GM23338 (cell line): ENCODE data around the gene CHST11. TPM values are rescaled to one million over a fixed set of nuclear protein-coding genes. Genes with fewer than 3 reads are reported as not detected.

Experiments used
- ATAC-seq: fragments of 200-7000 bp; cut with Tn5 transposase; 3 replicates; pipeline ENCODE4 v1.9.1; 2020
- DNase-seq: peaks from one replicate; pipeline ENCODE4 v3.0.0-alpha.2; 2015; ENCODE audit warnings: low spot score
- H2AFZ ChIP-seq: fragments of 200-600 bp; sonication (generic); 2 replicates; pipeline ENCODE4 v1.8.0; 2016; ENCODE audit warnings: antibody characterized with exemption, mild to moderate bottlenecking, moderate library complexity
- H3F3A ChIP-seq: fragments of 200-600 bp; sonication (generic); replicated peaks from 2 replicates; pipeline ENCODE4 v1.8.0; 2017; ENCODE audit warnings: antibody characterized with exemption, mixed run types, low read depth
- H3K27ac ChIP-seq: fragments of 200-600 bp; sonication (generic); 2 replicates; pipeline ENCODE4 v1.6.1; 2016; ENCODE audit warnings: low read depth
- H3K27me3 ChIP-seq: fragments of 200-600 bp; sonication (generic); 2 replicates; pipeline ENCODE4 v1.8.0; 2016; ENCODE audit warnings: mild to moderate bottlenecking, mixed run types, moderate library complexity; ENCODE audit not compliant: insufficient read depth
- H3K36me3 ChIP-seq: fragments of 200-600 bp; sonication (generic); 2 replicates; pipeline ENCODE4 v1.8.0; 2016; ENCODE audit warnings: mild to moderate bottlenecking; ENCODE audit not compliant: insufficient read depth
- H3K4me1 ChIP-seq: fragments of 200-600 bp; sonication (generic); 2 replicates; pipeline ENCODE4 v1.8.0; 2016; ENCODE audit warnings: mild to moderate bottlenecking, moderate library complexity; ENCODE audit not compliant: insufficient read depth
- H3K4me2 ChIP-seq: fragments of 200-600 bp; sonication (generic); 2 replicates; pipeline ENCODE4 v1.7.1; 2017; ENCODE audit warnings: mixed run types
- H3K4me3 ChIP-seq: fragments of 200-600 bp; sonication (generic); 2 replicates; pipeline ENCODE4 v1.6.1; 2016; ENCODE audit warnings: mixed run types
- H3K79me2 ChIP-seq: fragments of 200-600 bp; sonication (generic); replicated peaks from 2 replicates; pipeline ENCODE4 v1.8.0; 2017; ENCODE audit warnings: mild to moderate bottlenecking; ENCODE audit not compliant: insufficient read depth
- H3K9me2 ChIP-seq: fragments of 200-600 bp; sonication (generic); 2 replicates; pipeline ENCODE4 v1.8.0; 2017; ENCODE audit not compliant: insufficient read depth
- H4K20me1 ChIP-seq: fragments of 200-600 bp; sonication (generic); replicated peaks from 2 replicates; pipeline ENCODE4 v1.8.0; 2017; ENCODE audit warnings: mild to moderate bottlenecking; ENCODE audit not compliant: insufficient read depth
- H3K27ac Mint-ChIP-seq: 2 replicates; pipeline ENCODE4 v1.8.0; 2020; ENCODE audit warnings: inconsistent platforms, mild to moderate bottlenecking, moderate library complexity, mixed read lengths
- H3K27me3 Mint-ChIP-seq: 3 replicates; pipeline ENCODE4 v1.8.0; 2022; ENCODE audit warnings: low read depth, mild to moderate bottlenecking, moderate library complexity, mixed read lengths, inconsistent platforms; ENCODE audit not compliant: insufficient read depth, poor library complexity
- H3K36me3 Mint-ChIP-seq: 3 replicates; pipeline ENCODE4 v1.8.0; 2021; ENCODE audit warnings: low read depth, mild to moderate bottlenecking, inconsistent platforms, moderate library complexity, mixed read lengths
- H3K4me1 Mint-ChIP-seq: 3 replicates; pipeline ENCODE4 v1.8.0; 2020; ENCODE audit warnings: mild to moderate bottlenecking, inconsistent platforms, mixed read lengths
- H3K4me3 Mint-ChIP-seq: 3 replicates; pipeline ENCODE4 v1.8.0; 2021; ENCODE audit warnings: moderate library complexity, mild to moderate bottlenecking, inconsistent platforms, mixed read lengths
- H3K9me3 Mint-ChIP-seq: 3 replicates; pipeline ENCODE4 v1.8.0; 2020; ENCODE audit warnings: moderate library complexity, mild to moderate bottlenecking, inconsistent platforms, mixed read lengths
- CREB1 ChIP-seq: fragments of 250-450 bp; sonication (Bioruptor Pico); IDR thresholded peaks from 2 replicates; pipeline ENCODE4 v1.5.0; 2020; ENCODE audit warnings: low read depth, mild to moderate bottlenecking, moderate library complexity
- CTCF ChIP-seq, 2 experiments: fragments of 200-600 bp in 1 of 2; sonication (generic) in 1 of 2; conservative IDR thresholded peaks; 2 replicates each; pipeline versions ENCODE4 v1.5.1 to v1.6.1; 2016 to 2017; ENCODE audit warnings: antibody characterized with exemption in 2 of 2, low read depth in 2 of 2, mild to moderate bottlenecking in 2 of 2, moderate library complexity in 1 of 2
- ETS1 ChIP-seq: IDR thresholded peaks from 2 replicates; pipeline ENCODE4 v1.6.1; 2016; ENCODE audit warnings: antibody characterized with exemption
- EZH2 ChIP-seq: fragments of 200-600 bp; sonication (generic); IDR thresholded peaks from one replicate; pipeline ENCODE4 v1.8.0; 2017; ENCODE audit warnings: antibody characterized with exemption, mild to moderate bottlenecking, low read depth; ENCODE audit not compliant: unreplicated experiment
- EZH2phosphoT487 ChIP-seq: fragments of 200-600 bp; sonication (generic); IDR thresholded peaks from one replicate; pipeline ENCODE4 v1.8.1; 2018; ENCODE audit warnings: antibody characterized with exemption; ENCODE audit not compliant: unreplicated experiment
- JUNB ChIP-seq: IDR thresholded peaks from one replicate; pipeline ENCODE4 v1.6.1; 2016; ENCODE audit warnings: antibody characterized with exemption; ENCODE audit not compliant: unreplicated experiment
- NANOG ChIP-seq: IDR thresholded peaks from 2 replicates; pipeline ENCODE4 v1.6.1; 2016; ENCODE audit warnings: antibody characterized with exemption, borderline replicate concordance
- POLR2AphosphoS5 ChIP-seq: IDR thresholded peaks from 2 replicates; pipeline ENCODE4 v1.6.1; 2016; ENCODE audit warnings: antibody characterized with exemption, low read depth
- REST ChIP-seq: IDR thresholded peaks from one replicate; pipeline ENCODE4 v1.6.1; 2018; ENCODE audit warnings: antibody characterized with exemption; ENCODE audit not compliant: unreplicated experiment
- STAT1 ChIP-seq: IDR thresholded peaks from one replicate; pipeline ENCODE4 v1.6.1; 2016; ENCODE audit warnings: antibody characterized with exemption; ENCODE audit not compliant: unreplicated experiment
- ZNF114 ChIP-seq: fragments of 250-450 bp; sonication (Bioruptor Pico); IDR thresholded peaks from 2 replicates; pipeline ENCODE4 v1.5.0; 2020; ENCODE audit warnings: mild to moderate bottlenecking, moderate library complexity
- ZNF331 ChIP-seq: fragments of 250-450 bp; sonication (Bioruptor Pico); IDR thresholded peaks from 2 replicates; pipeline ENCODE4 v1.5.0; 2020; ENCODE audit warnings: low read depth, mild to moderate bottlenecking, moderate library complexity
- ZNF462 ChIP-seq: fragments of 250-450 bp; sonication (Bioruptor Pico); IDR thresholded peaks from 2 replicates; pipeline ENCODE4 v1.5.0; 2020; ENCODE audit warnings: mild to moderate bottlenecking, moderate library complexity
- polyA plus RNA-seq: library from polyadenylated mRNA; unstranded; fragments of >200 nt; fragmentation: Nextera tagmentation; extraction: Ambion mirVana; gene quantifications from 2 replicates; pipeline ENCODE4 v1.2.1, GENCODE V29; 2016
- total RNA-seq: library from RNA; depleted of rRNA; stranded (reverse); fragments of >200 nt; shearing (Covaris generic); gene quantifications from 2 replicates; pipeline ENCODE4 v1.2.3, GENCODE V29; 2014

The CHST11 gene
- total and polyA plus RNA-seq, 2 experiments from 2014 or later, result 7.7 to 25.7 TPM

- no peak overlapping the region for H3K4me3 ChIP-seq
- H3K79me2 ChIP-seq, result no peaks in the 10 kb centered on the region
- no peaks in the 10 kb centered on the region for H3K36me3 ChIP-seq
- DNase-seq (no peak), ATAC-seq (no peak)
- no peaks in the 10 kb centered on the region for H3K27me3 ChIP-seq
- no peaks in the 10 kb centered on the region; the same call in 1 of the 2 replicates for H4K20me1 ChIP-seq
- H3K4me1 ChIP-seq, result peaks cover 35% of the 10 kb centered on the region
- H2AFZ ChIP-seq, result no peak overlapping the region
- H3K4me2 ChIP-seq, result no peak overlapping the region
- Mint-ChIP-seq H3K9me3 (no peaks in the 10 kb centered on the region), H3K27ac (no peak overlapping the region), H3K36me3 (no peaks in the 10 kb centered on the region), H3K4me1 (peaks cover 67% of the 10 kb centered on the region), H3K4me3 (no peak overlapping the region), H3K27me3 (peaks cover 23% of the 10 kb centered on the region)
- no peak for TF ChIP-seq STAT1
- no peak for TF ChIP-seq EZH2phosphoT487
- TF ChIP-seq POLR2AphosphoS5, result no peak
- no peak for TF ChIP-seq ZNF331 (CRISPR knock-in tag)
- no peak for TF ChIP-seq REST
- TF ChIP-seq JUNB, result no peak
- TF ChIP-seq ETS1, result no peak
- TF ChIP-seq NANOG, result no peak
- no peak for TF ChIP-seq CREB1
- TF ChIP-seq EZH2, result no peak
- TF ChIP-seq ZNF114 (CRISPR knock-in tag), result no peak
- TF ChIP-seq ZNF462 (CRISPR knock-in tag), result no peak
- no peak for TF ChIP-seq CTCF (conservative IDR thresholded peaks at IDR 0.05; ENCODE audit: low read depth in 2 of 2)
- H3F3A ChIP-seq, result no peaks in the 10 kb centered on the region
- H3K27ac ChIP-seq, result no peak overlapping the region
- no peaks in the 10 kb centered on the region for H3K9me2 ChIP-seq
These were observed 250.4 kb downstream of the CHST11 start for GRCh38 chr12:104707194-104707593.
